Eye (tissue), 1 donor: ENCODE data around the gene OCEL1.
"Not testable (repeated sequence)": the region's sequence is repeated elsewhere in the genome, so short reads cannot be mapped to it uniquely, and the experiment has no call there.

Experiments
- DNase-seq: peaks from one replicate; pipeline ENCODE4 v3.0.0-alpha.2; 2015

Gene OCEL1

GRCh38 chr19:17226002-17226933 lies at the start of gene OCEL1:
Gene OCEL1, plus strand, starts transcription at chr19:17226226. Its CDS starts 22 bp downstream, at chr19:17226248.
- DNase-seq, result peak; percentile 99

- DNase-seq, result no peak
Measured at GRCh38 chr19:17178291-17178690, 47.7 kb upstream of the OCEL1 start.

GRCh38 chr19:17180997-17181702 lies 44.9 kb upstream of the OCEL1 start:
- DNase-seq, result no peak

- no peak for DNase-seq
Measured at GRCh38 chr19:17183271-17183761, 42.7 kb upstream of the OCEL1 start.

GRCh38 chr19:17183858-17184321 lies 42.1 kb upstream of the OCEL1 start:
- no peak for DNase-seq

- no peak for DNase-seq
Measured at GRCh38 chr19:17184371-17184841, 41.6 kb upstream of the OCEL1 start.

- DNase-seq, result no peak
Measured at GRCh38 chr19:17185590-17185989, 40.4 kb upstream of the OCEL1 start.

- DNase-seq, result not testable (repeated sequence)
Measured at GRCh38 chr19:17191736-17192135, 34.3 kb upstream of the OCEL1 start.

- no peak for DNase-seq
Measured at GRCh38 chr19:17192751-17193150, 33.3 kb upstream of the OCEL1 start.

- DNase-seq, result no peak
Measured at GRCh38 chr19:17194608-17195007, 31.4 kb upstream of the OCEL1 start.

- DNase-seq, result no peak
Measured at GRCh38 chr19:17195106-17195505, 30.9 kb upstream of the OCEL1 start.

GRCh38 chr19:17196610-17197009 lies 29.4 kb upstream of the OCEL1 start:
- DNase-seq, result no peak

GRCh38 chr19:17197666-17198065 lies 28.4 kb upstream of the OCEL1 start:
- no peak for DNase-seq

- DNase-seq, result no peak
Measured at GRCh38 chr19:17200408-17201079, 25.5 kb upstream of the OCEL1 start.

- no peak for DNase-seq
Measured at GRCh38 chr19:17202249-17202648, 23.8 kb upstream of the OCEL1 start.

- no peak for DNase-seq
Measured at GRCh38 chr19:17202713-17203112, 23.3 kb upstream of the OCEL1 start.

GRCh38 chr19:17205237-17206140 lies 20.5 kb upstream of the OCEL1 start:
- peak; percentile 65 for DNase-seq

GRCh38 chr19:17206736-17207581 lies 19.1 kb upstream of the OCEL1 start:
- no peak for DNase-seq

- peak; percentile 40 for DNase-seq
Measured at GRCh38 chr19:17209126-17210036, 16.6 kb upstream of the OCEL1 start.

GRCh38 chr19:17210296-17210695 lies 15.7 kb upstream of the OCEL1 start:
- DNase-seq, result no peak
